IPS-18a (cell line): ENCODE measurements around the gene CNTN4.

Experiments used
- H3K27ac ChIP-seq: one replicate; pipeline ENCODE4 v1.5.1; 2013; ENCODE audit warnings: low read length
- H3K27me3 ChIP-seq: one replicate; pipeline ENCODE4 v1.6.1; 2013; ENCODE audit warnings: mild to moderate bottlenecking, low read length; ENCODE audit not compliant: control insufficient read depth, insufficient read depth
- H3K36me3 ChIP-seq: one replicate; pipeline ENCODE4 v1.6.1; 2013; ENCODE audit warnings: low read depth, low read length; ENCODE audit not compliant: control insufficient read depth
- H3K4me1 ChIP-seq: one replicate; pipeline ENCODE4 v1.6.1; 2013; ENCODE audit warnings: low read depth, low read length; ENCODE audit not compliant: control insufficient read depth
- H3K4me3 ChIP-seq: one replicate; pipeline ENCODE4 v1.5.1; 2013; ENCODE audit warnings: low read length
- H3K9ac ChIP-seq: one replicate; pipeline ENCODE4 v1.6.1; 2013; ENCODE audit warnings: mild to moderate bottlenecking, low read length, moderate library complexity
- H3K9me3 ChIP-seq: one replicate; pipeline ENCODE4 v1.6.1; 2013; ENCODE audit warnings: low read depth, low read length; ENCODE audit not compliant: control insufficient read depth

The CNTN4 gene

DNA sequence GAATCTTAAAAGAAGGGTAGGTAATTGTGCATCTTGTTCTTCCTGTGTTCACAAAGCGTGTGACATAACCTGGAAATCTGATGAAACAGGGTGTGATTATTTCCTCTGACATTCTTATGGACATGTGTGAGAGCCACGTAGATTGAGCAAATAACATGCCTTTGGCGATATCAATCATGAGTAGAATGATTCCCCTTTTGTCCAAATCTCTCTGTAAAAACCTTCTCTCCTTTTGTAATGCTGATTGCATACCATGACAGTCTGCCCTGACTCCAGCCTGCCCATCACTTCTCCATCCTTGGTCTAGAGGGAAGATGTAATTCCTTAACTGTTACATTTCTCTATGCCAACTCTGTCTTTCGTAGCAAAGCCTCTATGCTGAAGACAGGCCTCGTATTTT is 896.5 kb downstream of the CNTN4 start:
- Histone ChIP-seq H3K4me1 (no peaks in the 10 kb centered on the region), H3K4me3 (no peak overlapping the region), H3K9ac (no peak overlapping the region), H3K36me3 (no peaks in the 10 kb centered on the region), H3K9me3 (no peaks in the 10 kb centered on the region), H3K27ac (no peak overlapping the region), H3K27me3 (no peaks in the 10 kb centered on the region)

DNA sequence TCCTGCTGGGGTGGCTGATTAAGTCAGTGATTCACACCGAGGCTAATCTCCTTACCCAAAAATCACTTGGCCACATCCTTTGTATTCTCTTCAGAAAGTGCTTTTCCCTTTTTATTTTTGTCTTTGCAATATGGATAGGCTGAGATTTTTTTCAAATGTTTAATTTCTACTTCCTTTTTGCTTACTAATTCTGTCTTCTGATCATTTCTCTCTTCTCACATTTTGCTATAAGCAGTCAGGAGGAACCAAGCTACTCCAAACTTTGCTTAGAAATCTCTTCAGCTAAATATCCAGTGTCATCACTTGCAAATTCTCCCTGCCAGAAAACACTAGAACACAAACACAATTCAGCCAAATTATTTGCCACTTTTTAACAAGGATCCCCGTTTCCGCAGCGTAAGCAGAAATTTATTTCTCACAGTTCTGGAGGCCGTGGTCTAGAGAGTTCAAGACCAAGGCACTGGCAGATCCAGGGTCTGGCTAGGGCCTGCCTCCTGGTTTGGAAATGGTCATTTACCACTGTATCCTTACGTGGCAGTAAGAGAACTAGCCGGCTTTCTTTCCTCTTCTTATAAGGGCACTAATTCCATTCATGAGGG is 906.6 kb downstream of the CNTN4 start:
- no peak overlapping the region for H3K4me3 ChIP-seq
- H3K27ac ChIP-seq: no peak overlapping the region
- no peaks in the 10 kb centered on the region for H3K9me3 ChIP-seq
- H3K9ac ChIP-seq: no peak overlapping the region
- no peaks in the 10 kb centered on the region for H3K27me3 ChIP-seq
- H3K4me1 ChIP-seq: peaks cover 4% of the 10 kb centered on the region
- H3K36me3 ChIP-seq: no peaks in the 10 kb centered on the region

DNA sequence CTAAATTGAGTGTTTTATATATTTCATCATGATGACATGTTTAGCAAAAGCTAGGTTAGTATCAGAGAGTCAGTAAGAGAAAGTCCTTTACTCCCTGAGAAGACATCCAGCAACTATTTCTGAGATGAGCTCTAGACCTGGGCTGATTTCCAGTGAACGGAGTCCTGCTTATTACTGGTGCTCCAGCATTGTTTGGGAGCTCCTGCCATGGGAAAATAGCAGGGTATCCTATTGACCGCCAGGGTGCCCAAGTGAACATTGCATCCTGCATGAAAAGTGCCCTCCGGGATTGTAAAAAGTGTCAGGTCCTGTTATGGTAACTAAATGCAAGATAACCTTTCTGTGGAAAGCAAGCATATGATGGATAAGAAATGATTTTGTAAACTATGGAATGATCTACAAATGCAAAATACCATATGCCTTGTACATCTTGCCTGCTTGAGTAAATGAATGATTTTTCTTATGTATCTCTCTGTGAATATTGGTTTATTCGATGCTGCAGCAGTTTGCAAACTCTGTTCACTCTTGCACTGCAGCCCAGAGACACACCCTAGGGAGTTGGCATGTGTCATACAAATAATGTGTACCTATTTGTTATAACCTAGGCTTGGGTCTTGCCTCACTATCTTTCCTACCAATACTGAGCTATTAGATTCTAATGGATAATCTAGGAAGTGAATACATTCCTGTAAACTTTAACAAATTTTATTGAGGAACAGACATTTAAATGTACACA is 914.8 kb downstream of the CNTN4 start:
- Histone ChIP-seq H3K9me3 (no peaks in the 10 kb centered on the region), H3K9ac (no peak overlapping the region), H3K4me3 (no peak overlapping the region), H3K27ac (no peak overlapping the region), H3K36me3 (no peaks in the 10 kb centered on the region), H3K27me3 (no peaks in the 10 kb centered on the region), H3K4me1 (peaks cover 32% of the 10 kb centered on the region)

DNA sequence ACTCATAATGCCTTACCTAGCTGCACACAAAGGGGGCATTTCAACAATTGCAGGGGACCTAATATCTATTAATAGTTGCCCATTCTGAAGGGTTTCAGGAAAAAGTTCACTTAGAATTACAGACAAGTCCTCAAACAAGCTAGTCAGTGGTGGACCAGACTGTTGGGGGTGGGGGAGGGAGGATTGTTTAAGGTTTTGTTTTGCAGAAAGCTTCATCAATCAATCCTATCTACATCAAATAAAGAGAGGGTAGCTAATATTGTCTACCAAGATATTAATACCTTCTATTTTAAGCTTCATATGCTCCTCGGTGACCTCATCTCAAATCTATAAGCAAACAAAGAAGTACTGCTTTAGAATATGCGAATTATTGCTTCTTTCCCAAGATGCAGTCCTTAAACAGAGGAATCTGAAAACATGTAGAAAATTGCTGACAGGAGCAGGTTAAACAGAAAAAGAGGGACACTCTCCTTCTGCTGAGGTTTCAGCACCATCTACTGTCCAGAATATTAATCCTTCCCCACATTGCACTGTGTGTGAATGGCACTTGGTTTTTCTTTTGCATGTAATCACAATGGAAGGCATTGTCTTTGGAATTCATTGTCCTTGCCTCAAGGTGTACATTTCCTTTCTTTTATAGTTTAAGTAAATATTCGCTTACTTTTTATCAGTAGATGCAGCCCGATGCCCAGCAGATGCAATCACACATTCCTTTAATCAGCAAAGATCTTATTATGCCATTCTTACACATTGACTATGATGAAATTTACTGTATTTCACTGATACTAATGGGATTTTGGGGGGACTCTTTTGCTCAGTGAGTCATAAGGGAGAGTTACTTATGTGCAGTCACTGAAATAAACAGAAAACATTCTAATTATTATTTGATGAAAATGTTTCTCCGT is 916.8 kb downstream of the CNTN4 start:
- Histone ChIP-seq H3K4me3 (peak overlapping the region; percentile 4), H3K36me3 (no peaks in the 10 kb centered on the region), H3K9me3 (no peaks in the 10 kb centered on the region), H3K4me1 (peaks cover 34% of the 10 kb centered on the region), H3K27ac (no peak overlapping the region), H3K27me3 (no peaks in the 10 kb centered on the region), H3K9ac (no peak overlapping the region)

GRCh38 chr3:3016226-3016625 is 917.6 kb downstream of the CNTN4 start:
- peaks cover 38% of the 10 kb centered on the region for H3K4me1 ChIP-seq
- no peaks in the 10 kb centered on the region for H3K27me3 ChIP-seq
- no peak overlapping the region for H3K27ac ChIP-seq
- H3K36me3 ChIP-seq: no peaks in the 10 kb centered on the region
- no peaks in the 10 kb centered on the region for H3K9me3 ChIP-seq
- no peak overlapping the region for H3K4me3 ChIP-seq
- H3K9ac ChIP-seq: no peak overlapping the region

GRCh38 chr3:3020209-3020608 is 921.5 kb downstream of the CNTN4 start:
- Histone ChIP-seq H3K9ac (no peak overlapping the region), H3K4me3 (no peak overlapping the region), H3K27me3 (no peaks in the 10 kb centered on the region)

DNA sequence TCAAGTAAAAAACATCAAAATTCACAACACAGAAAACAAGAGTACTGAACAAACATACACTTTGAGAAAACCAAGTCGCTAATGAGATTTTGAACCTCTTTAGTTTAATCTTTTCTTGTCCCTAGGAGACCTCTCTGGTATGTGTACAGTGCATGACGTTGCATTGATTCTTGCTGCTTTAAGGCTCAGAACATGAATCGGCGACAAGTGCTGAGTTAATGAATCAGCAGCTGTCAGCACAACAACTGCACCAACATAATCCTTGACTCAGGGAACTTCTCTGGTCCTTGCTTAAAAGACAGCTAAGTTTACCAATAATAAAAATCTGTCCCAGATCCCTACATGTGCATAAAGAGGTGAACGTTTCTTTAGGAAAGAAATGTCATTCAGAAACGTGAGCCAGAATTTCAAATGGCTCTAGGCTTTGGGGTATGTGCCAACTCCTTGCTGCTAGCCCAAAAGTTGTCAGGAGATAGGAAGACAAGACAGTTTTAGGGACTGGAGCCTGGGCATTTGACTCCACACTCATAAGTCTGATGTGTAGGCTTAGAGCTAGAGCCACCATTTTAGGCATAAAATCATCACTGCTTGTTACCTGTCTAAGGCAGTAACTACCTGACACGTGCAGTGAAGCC is 924.6 kb downstream of the CNTN4 start:
- Histone ChIP-seq H3K4me3 (no peak overlapping the region), H3K27ac (no peak overlapping the region), H3K9me3 (no peaks in the 10 kb centered on the region), H3K27me3 (no peaks in the 10 kb centered on the region), H3K4me1 (peaks cover 10% of the 10 kb centered on the region), H3K9ac (no peak overlapping the region), H3K36me3 (no peaks in the 10 kb centered on the region)

More at GRCh38 chr3:3020209-3020608, 921.5 kb downstream of the CNTN4 start:
- Histone ChIP-seq H3K4me1 (peaks cover 27% of the 10 kb centered on the region), H3K36me3 (no peaks in the 10 kb centered on the region), H3K27ac (no peak overlapping the region), H3K9me3 (no peaks in the 10 kb centered on the region)

DNA sequence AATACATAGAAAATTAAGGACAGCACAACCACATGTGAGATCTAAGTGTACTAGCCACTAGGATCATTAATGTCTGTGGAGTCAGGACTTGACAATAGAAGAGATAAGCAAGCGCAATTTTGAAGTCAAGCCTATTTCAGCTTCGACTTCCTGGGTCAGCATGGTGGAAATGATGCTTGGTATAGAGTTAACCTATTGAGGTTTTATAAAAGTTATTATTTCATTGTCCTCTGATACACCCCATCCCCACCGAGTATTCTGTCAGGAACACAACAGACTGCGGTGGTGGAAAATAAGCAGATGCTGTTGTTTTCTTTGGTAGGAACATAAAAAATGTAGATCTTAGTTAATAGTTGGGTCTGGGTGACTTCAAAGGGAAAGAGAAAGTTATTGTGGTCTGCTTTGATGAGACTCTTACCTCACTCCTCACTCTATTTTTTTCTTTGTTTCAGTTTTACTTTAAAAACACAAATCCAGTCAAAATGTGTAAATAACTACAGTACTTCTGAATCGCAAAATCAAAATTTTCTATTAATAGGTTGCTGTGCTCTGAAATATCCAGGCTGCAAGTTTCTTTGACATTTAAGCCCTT is 929.4 kb downstream of the CNTN4 start:
- no peaks in the 10 kb centered on the region for H3K4me1 ChIP-seq
- no peaks in the 10 kb centered on the region for H3K9me3 ChIP-seq

DNA sequence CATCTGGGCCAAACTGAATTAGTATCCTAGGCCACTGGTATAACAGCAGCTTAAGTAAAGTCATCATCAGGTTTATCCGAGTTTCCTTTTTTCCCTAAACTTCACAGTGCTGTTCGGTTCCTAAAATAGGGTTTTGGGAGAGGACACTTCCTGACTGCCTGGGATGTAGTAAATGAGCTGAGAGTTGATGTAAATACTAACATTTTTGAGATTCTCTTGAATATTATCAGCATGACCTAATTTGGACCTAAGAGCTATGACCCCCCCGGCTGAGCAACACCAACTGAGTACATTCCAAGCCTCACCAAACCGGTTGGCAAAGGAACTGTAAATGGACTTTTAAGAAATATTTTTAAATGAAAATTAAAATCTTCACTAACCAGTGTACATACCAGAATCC is 932.7 kb downstream of the CNTN4 start:
- H3K4me1 ChIP-seq: no peaks in the 10 kb centered on the region
- H3K27me3 ChIP-seq: no peaks in the 10 kb centered on the region
- H3K36me3 ChIP-seq: no peaks in the 10 kb centered on the region
- no peak overlapping the region for H3K9ac ChIP-seq
- no peak overlapping the region for H3K27ac ChIP-seq
- no peaks in the 10 kb centered on the region for H3K9me3 ChIP-seq
- no peak overlapping the region for H3K4me3 ChIP-seq

More for the DNA sequence above, 929.4 kb downstream of the CNTN4 start:
- H3K27me3 ChIP-seq: no peaks in the 10 kb centered on the region
- no peak overlapping the region for H3K27ac ChIP-seq
- H3K9ac ChIP-seq: no peak overlapping the region
- no peaks in the 10 kb centered on the region for H3K36me3 ChIP-seq
- H3K4me3 ChIP-seq: no peak overlapping the region

DNA sequence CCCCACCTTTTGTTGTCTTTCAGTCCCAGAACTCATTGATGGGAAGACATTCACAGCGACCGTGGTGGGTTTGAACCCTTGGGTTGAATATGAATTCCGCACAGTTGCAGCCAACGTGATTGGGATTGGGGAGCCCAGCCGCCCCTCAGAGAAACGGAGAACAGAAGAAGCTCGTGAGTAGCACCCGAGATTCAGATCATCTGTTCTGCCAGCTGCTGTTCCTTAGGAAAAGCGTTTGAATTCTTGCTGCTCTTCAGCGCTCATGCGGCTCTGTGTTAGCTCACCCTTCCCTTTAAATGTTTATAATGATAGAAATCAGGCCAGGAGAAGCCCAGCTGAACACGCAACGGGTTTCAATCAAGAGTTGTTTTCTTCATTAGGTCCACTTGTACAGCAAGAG is 938.5 kb downstream of the CNTN4 start:
- Histone ChIP-seq H3K36me3 (no peaks in the 10 kb centered on the region), H3K27me3 (no peaks in the 10 kb centered on the region), H3K9ac (no peak overlapping the region), H3K27ac (no peak overlapping the region), H3K4me1 (peaks cover 3% of the 10 kb centered on the region), H3K9me3 (no peaks in the 10 kb centered on the region), H3K4me3 (no peak overlapping the region)
